SK-N-SH (cell line): Measurements from ENCODE around the gene UBA1. TPM values are rescaled to one million over a fixed set of nuclear protein-coding genes. Genes with fewer than 3 reads are reported as not detected.

ENCODE experiments used
- CTCF ChIA-PET: fragments of 300-600, 350-600 bp; formaldehyde crosslinking; extraction: SDS; loops from one replicate; lab custom pipeline; 2021; lab: Yijun Ruan, JAX
- POLR2A ChIA-PET: fragments of 350-600 bp; sonication (Branson Sonifier 250); formaldehyde crosslinking; extraction: SDS; loops from one replicate; lab custom pipeline; 2020; ENCODE audit warnings: antibody characterized with exemption, inconsistent platforms; lab: Yijun Ruan, JAX
- DNase-seq: peaks from one replicate; pipeline ENCODE4 v3.0.0; 2012
- H2AFZ ChIP-seq: fragments of 200-600 bp; sonication (generic); 2 replicates; pipeline ENCODE4 v1.8.1; 2016; ENCODE audit warnings: antibody characterized with exemption, mild to moderate bottlenecking, low read depth
- H3F3A ChIP-seq: fragments of 200-600 bp; sonication (generic); replicated peaks from 2 replicates; pipeline ENCODE3; 2016; ENCODE audit warnings: antibody characterized with exemption, mild to moderate bottlenecking; ENCODE audit not compliant: insufficient read depth
- H3K27ac ChIP-seq, 2 experiments: fragments of 200-500 bp in 1 of 2; fragments of 200-600 bp in 1 of 2; sonication (Bioruptor generic) in 1 of 2; sonication (generic), shearing (Covaris generic) in 1 of 2; 2 replicates each; pipeline versions ENCODE4 v1.5.1 to v1.6.1; 2014 to 2016; ENCODE audit warnings: low read depth in 2 of 2, inconsistent platforms in 1 of 2, low read length in 1 of 2, mild to moderate bottlenecking in 1 of 2, mixed read lengths in 1 of 2
- H3K27me3 ChIP-seq: fragments of 200-600 bp; sonication (generic), shearing (Covaris generic); 2 replicates; pipeline ENCODE4 v1.6.1; 2016; ENCODE audit warnings: mixed run types; ENCODE audit not compliant: insufficient read depth
- H3K36me3 ChIP-seq, 2 experiments: fragments of 200-500 bp in 1 of 2; fragments of 200-600 bp in 1 of 2; sonication (Bioruptor generic) in 1 of 2; sonication (generic) in 1 of 2; replicated peaks in 1 of 2; 2 replicates each; pipeline versions ENCODE3 to v1.5.1; 2014 to 2016; ENCODE audit warnings: low read length in 1 of 2, mild to moderate bottlenecking in 1 of 2; ENCODE audit not compliant: insufficient read depth in 2 of 2, control insufficient read depth in 1 of 2
- H3K4me1 ChIP-seq, 2 experiments: fragments of 200-500 bp in 1 of 2; fragments of 200-600 bp in 1 of 2; sonication (Bioruptor generic) in 1 of 2; sonication (generic), shearing (Covaris generic) in 1 of 2; 2 replicates each; pipeline versions ENCODE4 v1.5.1 to v1.6.1; 2014 to 2016; ENCODE audit warnings: low read depth in 1 of 2, low read length in 1 of 2, mixed run types in 1 of 2; ENCODE audit not compliant: insufficient read depth in 2 of 2, control insufficient read depth in 1 of 2
- H3K4me2 ChIP-seq: fragments of 200-600 bp; sonication (generic), shearing (Covaris generic); 2 replicates; pipeline ENCODE4 v1.6.1; 2017; ENCODE audit warnings: mixed run types
- H3K4me3 ChIP-seq, 2 experiments: fragments of 200-500 bp in 1 of 2; fragments of 200-600 bp in 1 of 2; sonication (Bioruptor generic) in 1 of 2; sonication (generic), shearing (Covaris generic) in 1 of 2; 2 replicates each; pipeline versions ENCODE4 v1.5.1 to v1.8.1; 2014 to 2016; ENCODE audit warnings: low read depth in 2 of 2, inconsistent platforms in 1 of 2, low read length in 1 of 2, mild to moderate bottlenecking in 1 of 2, mixed read lengths in 1 of 2, moderate library complexity in 1 of 2
- H3K79me2 ChIP-seq: fragments of 200-600 bp; sonication (generic); 2 replicates; pipeline ENCODE4 v1.8.1; 2017; ENCODE audit warnings: mild to moderate bottlenecking; ENCODE audit not compliant: insufficient read depth
- H3K9ac ChIP-seq: fragments of 200-600 bp; sonication (generic); 2 replicates; pipeline ENCODE4 v1.6.1; 2017; ENCODE audit warnings: mixed run types
- H3K9me2 ChIP-seq: fragments of 200-600 bp; sonication (generic); 2 replicates; pipeline ENCODE4 v1.6.1; 2017; ENCODE audit warnings: mixed run types
- H3K9me3 ChIP-seq: fragments of 200-600 bp; sonication (generic); 2 replicates; pipeline ENCODE4 v1.6.1; 2017; ENCODE audit warnings: mixed run types, mild to moderate bottlenecking, moderate library complexity
- H4K20me1 ChIP-seq: fragments of 200-600 bp; sonication (generic); 2 replicates; pipeline ENCODE4 v1.6.1; 2017; ENCODE audit warnings: mild to moderate bottlenecking, mixed run types; ENCODE audit not compliant: insufficient read depth
- EZH2phosphoT487 ChIP-seq: fragments of 200-600 bp; sonication (generic); IDR thresholded peaks from 2 replicates; pipeline ENCODE4 v1.6.1; 2017; ENCODE audit warnings: low read depth, mixed run types, mild to moderate bottlenecking, antibody characterized with exemption, moderate library complexity, borderline replicate concordance
- FOSL2 ChIP-seq: IDR thresholded peaks from 2 replicates; pipeline ENCODE4 v1.4.0; 2012; ENCODE audit warnings: low read depth, mild to moderate bottlenecking, moderate library complexity, borderline replicate concordance
- FOXM1 ChIP-seq: IDR thresholded peaks from 2 replicates; pipeline ENCODE4 v1.4.0; 2012; ENCODE audit warnings: low read depth, mild to moderate bottlenecking
- GABPA ChIP-seq: IDR thresholded peaks from 2 replicates; pipeline ENCODE4 v1.4.0; 2012; ENCODE audit warnings: low read depth, mild to moderate bottlenecking
- GATA2 ChIP-seq: sonication (generic); formaldehyde crosslinking; IDR thresholded peaks from 2 replicates; pipeline ENCODE4 v1.5.0; 2020; ENCODE audit warnings: mild to moderate bottlenecking, missing genetic modification reagents
- JUND ChIP-seq: IDR thresholded peaks from 2 replicates; pipeline ENCODE4 v1.4.0; 2012
- MEF2A ChIP-seq: IDR thresholded peaks from 2 replicates; pipeline ENCODE4 v1.4.0; 2012; ENCODE audit warnings: low read depth, borderline replicate concordance
- MXI1 ChIP-seq: IDR thresholded peaks from 2 replicates; pipeline ENCODE4 v1.6.1; 2012; ENCODE audit warnings: mild to moderate bottlenecking, low read depth, low read length, improper control_type of control experiment
- NFIC ChIP-seq: IDR thresholded peaks from 2 replicates; pipeline ENCODE4 v1.4.0; 2012; ENCODE audit warnings: borderline replicate concordance
- NRF1 ChIP-seq: IDR thresholded peaks from 2 replicates; pipeline ENCODE4 v1.6.1; 2012; ENCODE audit warnings: low read depth, mild to moderate bottlenecking, low read length
- RAD21 ChIP-seq: IDR thresholded peaks from 2 replicates; pipeline ENCODE4 v1.6.1; 2012; ENCODE audit warnings: mild to moderate bottlenecking, low read length
- RXRA ChIP-seq: IDR thresholded peaks from 2 replicates; pipeline ENCODE4 v1.4.0; 2012; ENCODE audit warnings: low read depth, mild to moderate bottlenecking, borderline replicate concordance
- SIN3A ChIP-seq: IDR thresholded peaks from 2 replicates; pipeline ENCODE4 v1.6.1; 2012; ENCODE audit warnings: low read depth, mild to moderate bottlenecking, low read length, moderate library complexity, borderline replicate concordance
- TAF1 ChIP-seq: IDR thresholded peaks from 2 replicates; pipeline ENCODE4 v1.6.1; 2012; ENCODE audit warnings: low read depth, mild to moderate bottlenecking, low read length, moderate library complexity, borderline replicate concordance
- TCF12 ChIP-seq: IDR thresholded peaks from 2 replicates; pipeline ENCODE4 v1.4.0; 2012
- TEAD4 ChIP-seq: IDR thresholded peaks from 2 replicates; pipeline ENCODE4 v1.4.0; 2012; ENCODE audit warnings: mild to moderate bottlenecking, borderline replicate concordance; ENCODE audit not compliant: insufficient read depth
- YY1 ChIP-seq: IDR thresholded peaks from 2 replicates; pipeline ENCODE4 v1.4.0; 2012; ENCODE audit warnings: low read depth, mild to moderate bottlenecking
- WGBS: methylation state at CpG from one replicate; pipeline ENCODE4 v1.1.6; 2017; ENCODE audit warnings: low lambda C conversion rate; 5-methylcytosine and 5-hydroxymethylcytosine counted together
- polyA plus RNA-seq, 3 experiments: library from polyadenylated mRNA; depleted of rRNA; stranded (reverse); fragments of >200 nt; gene quantifications; 2 replicates each; pipeline ENCODE4 v1.2.3, GENCODE V29; 2012
- TF ChIP-seq, protein P1 (sequence below): fragments of 150-350 bp; IDR thresholded peaks from 2 replicates; pipeline ENCODE4 v1.6.1; 2017; ENCODE audit warnings: antibody characterized with exemption, low read length, low read depth, borderline replicate concordance
- TF ChIP-seq, protein P2 (sequence below): fragments of 200-600 bp; sonication (generic); IDR thresholded peaks from 2 replicates; pipeline ENCODE4 v1.6.1; 2017; ENCODE audit warnings: antibody characterized with exemption, mild to moderate bottlenecking, moderate library complexity
- TF ChIP-seq, protein P3 (sequence below): fragments of 150-350 bp; IDR thresholded peaks from 2 replicates; pipeline ENCODE4 v1.6.1; 2016; ENCODE audit warnings: mild to moderate bottlenecking, low read depth, low read length
- TF ChIP-seq, protein P4 (sequence below): IDR thresholded peaks from 2 replicates; pipeline ENCODE4 v1.6.1; 2012; ENCODE audit warnings: mild to moderate bottlenecking, low read depth, low read length, moderate library complexity

UBA1 gene
- polyA plus RNA-seq, 1 of the 3 experiments (the other 2 are of a cell fraction) = 283 TPM

DNA sequence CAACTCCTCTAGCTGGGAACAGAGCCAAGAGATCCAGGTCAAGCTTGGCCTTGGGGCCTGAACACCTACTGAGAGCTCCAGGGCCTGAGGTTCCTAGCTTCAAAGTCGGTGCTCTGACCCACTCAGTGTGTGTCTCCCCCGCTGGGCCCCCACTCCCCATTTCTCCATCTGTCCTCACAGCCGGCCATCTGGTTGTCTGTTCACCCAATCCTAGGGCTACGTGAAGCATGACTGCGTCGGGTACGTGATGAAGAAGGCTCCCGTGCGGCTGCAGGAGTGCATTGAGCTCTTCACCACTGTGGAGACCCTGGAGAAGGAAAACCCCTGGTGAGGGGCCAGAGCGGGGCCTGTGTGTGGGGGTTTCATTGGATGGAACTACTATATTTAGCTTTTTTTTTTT is 51.5 kb downstream of the UBA1 start (continued):
- TF ChIP-seq EZH2phosphoT487 (no peak), GATA2 (no peak), GABPA (no peak)
- TF ChIP-seq, protein P1, sequence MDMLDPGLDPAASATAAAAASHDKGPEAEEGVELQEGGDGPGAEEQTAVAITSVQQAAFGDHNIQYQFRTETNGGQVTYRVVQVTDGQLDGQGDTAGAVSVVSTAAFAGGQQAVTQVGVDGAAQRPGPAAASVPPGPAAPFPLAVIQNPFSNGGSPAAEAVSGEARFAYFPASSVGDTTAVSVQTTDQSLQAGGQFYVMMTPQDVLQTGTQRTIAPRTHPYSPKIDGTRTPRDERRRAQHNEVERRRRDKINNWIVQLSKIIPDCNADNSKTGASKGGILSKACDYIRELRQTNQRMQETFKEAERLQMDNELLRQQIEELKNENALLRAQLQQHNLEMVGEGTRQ = no peak
- TF ChIP-seq, protein P2, sequence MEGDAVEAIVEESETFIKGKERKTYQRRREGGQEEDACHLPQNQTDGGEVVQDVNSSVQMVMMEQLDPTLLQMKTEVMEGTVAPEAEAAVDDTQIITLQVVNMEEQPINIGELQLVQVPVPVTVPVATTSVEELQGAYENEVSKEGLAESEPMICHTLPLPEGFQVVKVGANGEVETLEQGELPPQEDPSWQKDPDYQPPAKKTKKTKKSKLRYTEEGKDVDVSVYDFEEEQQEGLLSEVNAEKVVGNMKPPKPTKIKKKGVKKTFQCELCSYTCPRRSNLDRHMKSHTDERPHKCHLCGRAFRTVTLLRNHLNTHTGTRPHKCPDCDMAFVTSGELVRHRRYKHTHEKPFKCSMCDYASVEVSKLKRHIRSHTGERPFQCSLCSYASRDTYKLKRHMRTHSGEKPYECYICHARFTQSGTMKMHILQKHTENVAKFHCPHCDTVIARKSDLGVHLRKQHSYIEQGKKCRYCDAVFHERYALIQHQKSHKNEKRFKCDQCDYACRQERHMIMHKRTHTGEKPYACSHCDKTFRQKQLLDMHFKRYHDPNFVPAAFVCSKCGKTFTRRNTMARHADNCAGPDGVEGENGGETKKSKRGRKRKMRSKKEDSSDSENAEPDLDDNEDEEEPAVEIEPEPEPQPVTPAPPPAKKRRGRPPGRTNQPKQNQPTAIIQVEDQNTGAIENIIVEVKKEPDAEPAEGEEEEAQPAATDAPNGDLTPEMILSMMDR = no peak

DNA sequence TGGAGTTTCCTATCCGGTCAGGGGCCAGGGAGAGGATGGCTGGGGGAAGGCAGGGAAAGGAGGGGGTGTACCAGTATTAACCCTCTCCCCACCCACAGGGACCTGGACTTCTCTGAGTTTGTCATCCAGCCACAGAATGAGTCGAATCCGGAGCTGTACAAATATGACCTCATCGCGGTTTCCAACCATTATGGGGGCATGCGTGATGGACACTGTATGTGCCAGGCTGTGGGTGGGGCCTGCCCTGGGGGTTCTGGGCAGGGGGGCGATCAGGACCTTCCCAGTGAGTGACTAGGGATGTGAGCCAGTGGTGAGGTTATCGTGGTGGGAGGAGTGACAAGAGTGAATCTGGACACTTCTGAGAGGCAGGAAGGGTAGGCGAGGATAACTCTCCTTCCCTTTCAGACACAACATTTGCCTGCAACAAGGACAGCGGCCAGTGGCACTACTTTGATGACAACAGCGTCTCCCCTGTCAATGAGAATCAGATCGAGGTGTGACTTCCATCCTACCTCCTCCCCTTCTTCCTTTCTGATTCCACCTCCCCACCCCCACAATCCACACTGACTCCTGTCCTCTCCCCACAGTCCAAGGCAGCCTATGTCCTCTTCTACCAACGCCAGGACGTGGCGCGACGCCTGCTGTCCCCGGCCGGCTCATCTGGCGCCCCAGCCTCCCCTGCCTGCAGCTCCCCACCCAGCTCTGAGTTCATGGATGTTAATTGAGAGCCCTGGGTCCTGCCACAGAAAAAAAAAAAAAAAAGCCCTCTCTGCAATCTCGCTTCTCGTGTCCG is 53.8 kb downstream of the UBA1 start:
- Histone ChIP-seq H3K79me2 (no peaks in the 10 kb centered on the region), H3F3A (no peaks in the 10 kb centered on the region), H3K9ac (no peak overlapping the region), H3K4me3 (no peak overlapping the region), H4K20me1 (no peaks in the 10 kb centered on the region), H3K9me3 (no peaks in the 10 kb centered on the region), H3K27ac (no peak overlapping the region), H3K9me2 (no peaks in the 10 kb centered on the region)
- 79% methylated on average over 21 of the region's 23 CpGs for WGBS
- POLR2A ChIA-PET = no interaction called here
- TF ChIP-seq FOXM1 (no peak), JUND (no peak), TAF1 (no peak), NFIC (no peak), RAD21 (no peak), MEF2A (no peak), FOSL2 (no peak), NRF1 (no peak), YY1 (no peak), TEAD4 (no peak), TCF12 (no peak), MXI1 (no peak), RXRA (no peak), GATA2 (no peak), SIN3A (no peak)
- TF ChIP-seq, protein P3, sequence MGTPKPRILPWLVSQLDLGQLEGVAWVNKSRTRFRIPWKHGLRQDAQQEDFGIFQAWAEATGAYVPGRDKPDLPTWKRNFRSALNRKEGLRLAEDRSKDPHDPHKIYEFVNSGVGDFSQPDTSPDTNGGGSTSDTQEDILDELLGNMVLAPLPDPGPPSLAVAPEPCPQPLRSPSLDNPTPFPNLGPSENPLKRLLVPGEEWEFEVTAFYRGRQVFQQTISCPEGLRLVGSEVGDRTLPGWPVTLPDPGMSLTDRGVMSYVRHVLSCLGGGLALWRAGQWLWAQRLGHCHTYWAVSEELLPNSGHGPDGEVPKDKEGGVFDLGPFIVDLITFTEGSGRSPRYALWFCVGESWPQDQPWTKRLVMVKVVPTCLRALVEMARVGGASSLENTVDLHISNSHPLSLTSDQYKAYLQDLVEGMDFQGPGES = no peak
- TF ChIP-seq, protein P4, sequence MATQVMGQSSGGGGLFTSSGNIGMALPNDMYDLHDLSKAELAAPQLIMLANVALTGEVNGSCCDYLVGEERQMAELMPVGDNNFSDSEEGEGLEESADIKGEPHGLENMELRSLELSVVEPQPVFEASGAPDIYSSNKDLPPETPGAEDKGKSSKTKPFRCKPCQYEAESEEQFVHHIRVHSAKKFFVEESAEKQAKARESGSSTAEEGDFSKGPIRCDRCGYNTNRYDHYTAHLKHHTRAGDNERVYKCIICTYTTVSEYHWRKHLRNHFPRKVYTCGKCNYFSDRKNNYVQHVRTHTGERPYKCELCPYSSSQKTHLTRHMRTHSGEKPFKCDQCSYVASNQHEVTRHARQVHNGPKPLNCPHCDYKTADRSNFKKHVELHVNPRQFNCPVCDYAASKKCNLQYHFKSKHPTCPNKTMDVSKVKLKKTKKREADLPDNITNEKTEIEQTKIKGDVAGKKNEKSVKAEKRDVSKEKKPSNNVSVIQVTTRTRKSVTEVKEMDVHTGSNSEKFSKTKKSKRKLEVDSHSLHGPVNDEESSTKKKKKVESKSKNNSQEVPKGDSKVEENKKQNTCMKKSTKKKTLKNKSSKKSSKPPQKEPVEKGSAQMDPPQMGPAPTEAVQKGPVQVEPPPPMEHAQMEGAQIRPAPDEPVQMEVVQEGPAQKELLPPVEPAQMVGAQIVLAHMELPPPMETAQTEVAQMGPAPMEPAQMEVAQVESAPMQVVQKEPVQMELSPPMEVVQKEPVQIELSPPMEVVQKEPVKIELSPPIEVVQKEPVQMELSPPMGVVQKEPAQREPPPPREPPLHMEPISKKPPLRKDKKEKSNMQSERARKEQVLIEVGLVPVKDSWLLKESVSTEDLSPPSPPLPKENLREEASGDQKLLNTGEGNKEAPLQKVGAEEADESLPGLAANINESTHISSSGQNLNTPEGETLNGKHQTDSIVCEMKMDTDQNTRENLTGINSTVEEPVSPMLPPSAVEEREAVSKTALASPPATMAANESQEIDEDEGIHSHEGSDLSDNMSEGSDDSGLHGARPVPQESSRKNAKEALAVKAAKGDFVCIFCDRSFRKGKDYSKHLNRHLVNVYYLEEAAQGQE = no peak
- TF ChIP-seq, all 33 proteins: peak for 0
- Histone ChIP-seq H2AFZ (no peak overlapping the region), H3K27me3 (no peaks in the 10 kb centered on the region), H3K36me3 (peaks cover 0 to 18% of the 10 kb centered on the region in 2 experiments), H3K4me1 (no peaks in the 10 kb centered on the region), H3K4me2 (no peak overlapping the region)
- DNase-seq = peak; percentile 8
- CTCF ChIA-PET = no interaction called here
